Right renal cortex interstitium (tissue), 3 donors: ENCODE measurements around the gene CD53. TPM values are rescaled to one million over a fixed set of nuclear protein-coding genes. Genes with fewer than 3 reads are reported as not detected.
"Not testable (repeated sequence)": the region's sequence is repeated elsewhere in the genome, so short reads cannot be mapped to it uniquely, and the experiment has no call there.

Experiments used
- DNase-seq, 3 donors: peaks; one replicate each; pipeline ENCODE4 v3.0.0-alpha.2; 2013; ENCODE audit warnings: low read depth in 3 of 3, low spot score in 2 of 3
- polyA plus RNA-seq, 3 donors: library from polyadenylated mRNA; unstranded; fragments of 120-200 nt; gene quantifications; one replicate each; pipeline ENCODE4 v1.2.1, GENCODE V29; 2013; ENCODE audit not compliant: insufficient read length in 3 of 3

The CD53 gene
- polyA plus RNA-seq = 1 to 10 TPM; 5.4 to 7.4 (median 6.7) TPM

GRCh38 chr1:110872745-110873720 lies at the start of gene CD53:
Gene CD53, plus strand, starts transcription at chr1:110873148. Its CDS starts 18,261 bp downstream, at chr1:110891409.
- no peak for DNase-seq

- DNase-seq = no peak
These were observed 48.8 kb upstream of the CD53 start for GRCh38 chr1:110824192-110824591.

- no peak for DNase-seq
These were observed 42.9 kb upstream of the CD53 start for GRCh38 chr1:110829955-110830553.

- not testable (repeated sequence) for DNase-seq
These were observed 39.2 kb upstream of the CD53 start for GRCh38 chr1:110833779-110834178.

- no peak for DNase-seq
These were observed 26.1 kb upstream of the CD53 start for GRCh38 chr1:110846861-110847260.

GRCh38 chr1:110850145-110850544 lies 22.8 kb upstream of the CD53 start:
- no peak for DNase-seq

GRCh38 chr1:110850627-110851026 lies 22.3 kb upstream of the CD53 start:
- DNase-seq = no peak

- DNase-seq = no peak
These were observed 19.8 kb upstream of the CD53 start for GRCh38 chr1:110853135-110853534.

GRCh38 chr1:110856410-110856809 lies 16.5 kb upstream of the CD53 start:
- DNase-seq = no peak

GRCh38 chr1:110857964-110858948 lies 14.7 kb upstream of the CD53 start:
- no peak for DNase-seq

GRCh38 chr1:110859062-110859461 lies 13.9 kb upstream of the CD53 start:
- DNase-seq = no peak

GRCh38 chr1:110860174-110860573 lies 12.8 kb upstream of the CD53 start:
- no peak for DNase-seq

GRCh38 chr1:110860620-110861019 lies 12.3 kb upstream of the CD53 start:
- DNase-seq = not testable (repeated sequence)

- not testable (repeated sequence) for DNase-seq
These were observed 11.0 kb upstream of the CD53 start for GRCh38 chr1:110861942-110862341.

GRCh38 chr1:110864287-110864686 lies 8.7 kb upstream of the CD53 start:
- DNase-seq = no peak

- no peak for DNase-seq
These were observed 2.1 kb upstream of the CD53 start for GRCh38 chr1:110870721-110871388.

GRCh38 chr1:110872366-110872744 lies 593 bp upstream of the CD53 start:
- DNase-seq = no peak

- no peak for DNase-seq
These were observed 908 bp downstream of the CD53 start for GRCh38 chr1:110873856-110874255.

GRCh38 chr1:110874324-110875215 lies 1.6 kb downstream of the CD53 start:
- no peak for DNase-seq
